ENCODE measurements around the gene TAF11L10.
"Not testable (repeated sequence)": the region's sequence is repeated elsewhere in the genome, so short reads cannot be mapped to it uniquely, and the experiment has no call there.

- not testable (repeated sequence) for TF ChIP-seq POLR2AphosphoS5, POLR2A, TAF1, SPI1, POU2F2 (IDR thresholded peaks at IDR 0.05; ENCODE audit: low read depth, low read length)
Measured at GRCh38 chr5:17607461-17607860, 9.8 kb upstream of the TAF11L10 start.

Measured in GM12891 (cell line).